ENCODE data around the gene SLFN5.
"Not testable (repeated sequence)": the region's sequence is repeated elsewhere in the genome, so short reads cannot be mapped to it uniquely, and the experiment has no call there.

The SLFN5 gene

GRCh38 chr17:35242158-35242804 lies 591 bp upstream of the SLFN5 start:
- peak; percentile 44 to 71 (median 68) for DNase-seq

GRCh38 chr17:35243561-35244340 lies 879 bp downstream of the SLFN5 start:
- DNase-seq: peak; percentile 74 to 77 (median 74)

- DNase-seq: peak; percentile 81 to 90 (median 88)
Measured at GRCh38 chr17:35244341-35245195, 1.7 kb downstream of the SLFN5 start.

- peak; percentile 46 to 75 (median 54) for DNase-seq
Measured at GRCh38 chr17:35245196-35245486, 2.3 kb downstream of the SLFN5 start.

GRCh38 chr17:35252651-35253050 lies 9.8 kb downstream of the SLFN5 start:
- DNase-seq: peak; percentile 64 to 86 (median 80)

GRCh38 chr17:35254107-35254773 lies 11.4 kb downstream of the SLFN5 start:
- peak; percentile 83 to 94 (median 88) for DNase-seq

- no peak for DNase-seq
Measured at GRCh38 chr17:35255316-35255715, 12.4 kb downstream of the SLFN5 start.

- DNase-seq: no peak
Measured at GRCh38 chr17:35256629-35257028, 13.8 kb downstream of the SLFN5 start.

- no peak for DNase-seq
Measured at GRCh38 chr17:35257208-35257659, 14.4 kb downstream of the SLFN5 start.

GRCh38 chr17:35259001-35259400 lies 16.1 kb downstream of the SLFN5 start:
- no peak for DNase-seq

- no peak for DNase-seq
Measured at GRCh38 chr17:35265071-35265470, 22.2 kb downstream of the SLFN5 start.

GRCh38 chr17:35265566-35266141 lies 22.8 kb downstream of the SLFN5 start:
- DNase-seq: no peak

- DNase-seq: not testable (repeated sequence)
Measured at GRCh38 chr17:35274167-35275066, 31.5 kb downstream of the SLFN5 start.

- DNase-seq: not testable (repeated sequence)
Measured at GRCh38 chr17:35278454-35278853, 35.6 kb downstream of the SLFN5 start.

- DNase-seq: not testable (repeated sequence)
Measured at GRCh38 chr17:35278876-35279275, 36.0 kb downstream of the SLFN5 start.

GRCh38 chr17:35283767-35284166 lies 40.9 kb downstream of the SLFN5 start:
- DNase-seq: peak in 1 of 4 experiments; percentile 31

- DNase-seq: no peak
Measured at GRCh38 chr17:35284955-35285354, 42.1 kb downstream of the SLFN5 start.

GRCh38 chr17:35286120-35286781 lies 43.4 kb downstream of the SLFN5 start:
- peak in 3 of 4 experiments; percentile 6 to 26 (median 18) for DNase-seq

GRCh38 chr17:35287286-35287811 lies 44.5 kb downstream of the SLFN5 start:
- peak in 1 of 4 experiments; percentile 16 for DNase-seq

- peak in 2 of 4 experiments; percentile 39 to 58 for DNase-seq
Measured at GRCh38 chr17:35289222-35289621, 46.4 kb downstream of the SLFN5 start.
